Activated naive CD4-positive, alpha-beta T cell treated with Interleukin-2 at 50 U/mL for 16 hours (primary cell): Measurements from ENCODE around the gene HOXC12.

Experiments used
- DNase-seq: peaks from one replicate; pipeline ENCODE4 v3.0.0-alpha.2; 2020

The HOXC12 gene, protein sequence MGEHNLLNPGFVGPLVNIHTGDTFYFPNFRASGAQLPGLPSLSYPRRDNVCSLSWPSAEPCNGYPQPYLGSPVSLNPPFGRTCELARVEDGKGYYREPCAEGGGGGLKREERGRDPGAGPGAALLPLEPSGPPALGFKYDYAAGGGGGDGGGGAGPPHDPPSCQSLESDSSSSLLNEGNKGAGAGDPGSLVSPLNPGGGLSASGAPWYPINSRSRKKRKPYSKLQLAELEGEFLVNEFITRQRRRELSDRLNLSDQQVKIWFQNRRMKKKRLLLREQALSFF

GRCh38 chr12:53954694-53955035 lies at the start of gene HOXC12:
HOXC12 (plus strand) TSS chr12:53954903; CDS start chr12:53954930, 27 bp downstream.
- DNase-seq, result no peak

DNA sequence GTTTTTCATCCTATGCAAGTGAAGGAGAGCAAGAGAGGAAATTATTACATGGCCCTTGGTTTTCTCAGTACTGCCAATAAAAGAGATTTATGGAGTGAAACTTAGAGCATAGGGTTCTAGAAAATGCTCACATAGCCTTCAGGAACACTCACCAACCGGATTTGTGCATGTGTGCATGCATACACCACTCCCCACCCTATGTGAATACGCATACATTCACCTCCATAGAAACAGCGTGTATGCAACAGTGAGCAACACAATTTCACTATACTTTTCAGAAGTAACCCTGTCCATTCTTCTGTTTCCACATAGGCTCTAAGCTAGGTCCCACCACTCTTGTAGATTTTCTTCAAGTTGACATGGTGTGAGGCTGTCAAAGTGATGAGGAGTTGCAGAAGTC lies 47.6 kb upstream of the HOXC12 start:
- no peak for DNase-seq

DNA sequence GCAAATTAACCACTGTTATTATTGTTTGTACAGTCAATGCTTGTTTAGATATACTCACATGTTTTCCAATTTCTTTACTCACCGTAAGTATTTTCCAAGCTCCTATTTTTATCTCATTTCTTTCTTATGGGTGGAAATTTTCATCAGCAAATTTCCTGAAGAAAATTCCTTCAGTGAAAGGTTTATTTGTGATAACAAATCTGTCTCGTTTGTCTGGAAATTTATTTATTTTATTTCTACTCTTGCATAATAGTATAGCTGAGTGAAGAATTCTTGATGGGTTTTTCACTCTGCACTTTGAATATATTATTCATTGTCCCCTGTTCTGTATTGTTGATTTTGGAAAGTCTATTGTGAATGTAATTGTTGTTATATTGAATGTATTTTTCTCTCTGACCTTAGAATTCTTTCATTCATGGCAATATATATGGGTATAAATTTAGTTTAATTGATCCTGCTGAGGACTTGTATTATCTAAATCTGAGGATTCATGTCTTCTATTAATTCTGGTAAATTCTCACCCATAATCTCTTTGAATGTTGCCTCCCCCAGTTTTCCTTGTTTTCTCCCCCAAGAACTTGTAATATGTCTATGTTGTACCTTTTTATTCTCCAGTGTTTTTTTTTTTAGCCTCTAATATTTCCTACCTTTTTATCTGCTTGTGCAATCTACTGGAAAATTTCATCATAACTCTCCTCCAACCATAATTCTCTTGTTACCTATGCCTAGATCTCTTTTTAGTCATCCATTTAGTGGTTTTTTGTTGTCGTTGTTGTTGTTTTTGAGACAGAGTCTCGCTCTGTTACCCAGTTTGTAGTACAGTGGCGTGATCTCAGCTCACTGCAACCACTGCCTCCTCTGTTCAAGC lies 37.7 kb upstream of the HOXC12 start:
- no peak for DNase-seq

- DNase-seq, result no peak
Measured at GRCh38 chr12:53924521-53925405, 29.9 kb upstream of the HOXC12 start.

- DNase-seq, result no peak
Measured at GRCh38 chr12:53927220-53928029, 27.3 kb upstream of the HOXC12 start.

DNA sequence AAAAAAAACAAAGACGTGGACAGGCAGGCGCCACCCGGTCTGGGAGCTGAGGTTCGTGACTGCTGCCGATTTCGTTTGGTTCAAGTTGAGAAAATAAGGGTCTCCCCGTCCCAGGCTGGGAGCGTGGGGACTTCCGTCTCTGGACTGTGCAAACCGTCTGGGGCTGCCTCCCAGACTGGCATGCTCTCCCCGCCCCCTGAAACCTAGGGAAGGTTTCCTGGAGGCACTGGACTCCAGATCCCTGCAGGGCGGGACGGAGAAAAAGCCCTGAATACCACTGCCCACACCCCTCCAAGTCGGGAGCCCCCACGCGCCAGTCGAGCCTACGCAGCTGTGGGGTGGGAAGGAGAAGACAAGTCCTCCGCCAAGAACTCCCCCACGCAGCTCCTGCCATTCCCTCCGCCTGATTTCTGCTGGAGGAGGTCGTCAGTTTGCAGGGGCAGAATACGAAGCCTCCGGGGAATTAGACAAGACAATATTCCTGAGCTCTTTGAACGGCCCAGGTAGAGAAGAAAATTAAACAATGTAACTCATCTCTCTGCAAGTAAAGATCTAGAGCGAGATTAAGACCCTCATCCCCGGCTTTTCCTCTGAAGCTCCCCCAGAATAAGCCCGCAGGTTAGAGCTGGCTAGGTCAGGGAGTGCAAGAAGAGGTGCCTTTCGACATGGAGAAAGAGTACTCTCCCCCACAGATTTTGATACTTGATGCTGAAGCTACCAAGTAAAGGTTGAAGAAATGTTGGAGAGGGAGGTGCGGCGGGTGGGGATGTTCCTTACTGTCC lies 26.5 kb upstream of the HOXC12 start:
- DNase-seq, result no peak

- no peak for DNase-seq
Measured at GRCh38 chr12:53929527-53929926, 25.2 kb upstream of the HOXC12 start.

- DNase-seq, result no peak
Measured at GRCh38 chr12:53930591-53931255, 24.0 kb upstream of the HOXC12 start.

- DNase-seq, result no peak
Measured at GRCh38 chr12:53931844-53932581, 22.7 kb upstream of the HOXC12 start.

DNA sequence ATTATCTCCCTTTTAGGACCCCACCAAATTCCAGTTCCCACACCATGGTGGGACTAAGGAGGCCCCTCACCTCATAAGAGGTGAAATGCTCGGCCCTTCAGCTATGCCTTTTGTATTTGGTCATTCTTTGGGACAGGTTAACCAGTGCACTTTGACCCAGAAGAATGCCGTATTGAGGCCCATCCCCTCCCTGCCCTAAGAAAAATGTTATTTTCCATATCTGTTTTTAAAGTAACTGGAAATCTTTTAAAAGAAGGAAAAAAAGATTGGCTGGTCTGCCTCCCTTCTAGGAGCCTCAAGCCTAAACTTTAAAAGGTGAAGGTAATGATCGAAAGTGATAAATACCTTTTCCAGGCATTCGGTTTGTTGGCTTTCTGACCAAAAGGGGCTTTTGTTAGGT lies 21.8 kb upstream of the HOXC12 start:
- no peak for DNase-seq

DNA sequence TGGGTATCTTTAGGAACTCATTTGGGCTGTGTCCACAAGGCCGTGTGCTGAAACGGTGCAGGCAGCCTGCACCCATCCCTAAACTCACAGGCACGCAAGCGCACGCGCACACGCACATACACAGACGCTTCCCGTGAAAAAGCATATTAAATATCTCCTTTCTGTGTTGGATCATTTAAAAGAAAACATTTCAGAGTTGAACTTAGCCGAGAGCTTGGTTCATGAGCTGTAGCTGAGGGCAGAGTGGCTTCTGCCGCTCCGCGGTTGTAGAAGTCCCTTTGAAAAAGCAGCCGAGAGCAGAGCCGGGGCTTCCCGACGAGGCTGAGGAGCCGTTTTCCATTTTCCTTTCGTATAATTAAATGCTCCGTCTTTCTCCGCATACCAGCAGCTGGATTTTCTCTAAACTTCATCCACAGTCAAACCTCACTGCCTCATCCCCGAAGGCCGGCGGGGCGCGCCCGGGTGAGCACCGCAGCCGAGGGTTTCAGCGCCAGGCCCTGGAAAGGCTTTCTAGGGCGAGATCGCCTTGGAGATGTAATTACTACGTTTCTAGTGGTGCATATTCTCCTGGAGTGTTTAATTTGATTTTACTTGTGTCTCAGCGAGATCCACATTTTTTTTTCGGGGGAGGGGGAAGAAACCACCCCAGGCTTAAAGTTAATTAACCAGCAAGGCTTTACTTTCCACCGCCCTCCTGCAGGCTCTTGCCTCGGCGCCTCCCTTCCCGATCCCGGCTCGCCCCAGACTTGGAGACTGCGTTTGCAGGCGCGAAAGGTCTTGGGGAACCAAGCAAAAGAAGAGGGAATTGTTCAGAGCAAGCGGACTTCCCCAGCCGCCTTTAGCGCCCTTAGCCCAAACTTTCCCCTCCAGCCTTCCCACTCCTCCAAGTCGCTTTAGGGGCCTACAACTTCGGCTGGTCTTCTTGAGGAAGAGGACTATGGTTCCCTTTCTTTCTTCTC lies 19.0 kb upstream of the HOXC12 start:
- no peak for DNase-seq

DNA sequence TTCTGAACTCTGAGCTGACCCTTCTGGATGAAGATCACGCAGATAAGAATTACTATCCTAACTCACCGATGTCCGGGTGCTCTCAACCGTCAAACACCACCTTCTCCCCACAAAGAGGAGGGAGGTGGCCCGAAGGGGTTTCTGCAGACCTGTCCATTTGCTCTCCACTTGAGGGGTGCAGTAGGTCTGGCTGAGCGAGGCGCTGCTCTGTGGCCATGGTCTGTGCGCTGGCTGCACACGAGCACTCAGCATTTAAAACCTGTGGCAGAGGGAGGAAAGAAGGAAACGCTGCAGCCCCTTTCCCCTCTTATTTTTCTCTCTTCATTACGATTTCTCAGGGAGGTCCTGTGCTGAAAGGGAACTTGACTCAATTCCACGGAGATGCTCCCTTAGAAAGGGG lies 17.6 kb upstream of the HOXC12 start:
- no peak for DNase-seq

GRCh38 chr12:53937596-53938325 lies 16.9 kb upstream of the HOXC12 start:
- DNase-seq, result no peak

DNA sequence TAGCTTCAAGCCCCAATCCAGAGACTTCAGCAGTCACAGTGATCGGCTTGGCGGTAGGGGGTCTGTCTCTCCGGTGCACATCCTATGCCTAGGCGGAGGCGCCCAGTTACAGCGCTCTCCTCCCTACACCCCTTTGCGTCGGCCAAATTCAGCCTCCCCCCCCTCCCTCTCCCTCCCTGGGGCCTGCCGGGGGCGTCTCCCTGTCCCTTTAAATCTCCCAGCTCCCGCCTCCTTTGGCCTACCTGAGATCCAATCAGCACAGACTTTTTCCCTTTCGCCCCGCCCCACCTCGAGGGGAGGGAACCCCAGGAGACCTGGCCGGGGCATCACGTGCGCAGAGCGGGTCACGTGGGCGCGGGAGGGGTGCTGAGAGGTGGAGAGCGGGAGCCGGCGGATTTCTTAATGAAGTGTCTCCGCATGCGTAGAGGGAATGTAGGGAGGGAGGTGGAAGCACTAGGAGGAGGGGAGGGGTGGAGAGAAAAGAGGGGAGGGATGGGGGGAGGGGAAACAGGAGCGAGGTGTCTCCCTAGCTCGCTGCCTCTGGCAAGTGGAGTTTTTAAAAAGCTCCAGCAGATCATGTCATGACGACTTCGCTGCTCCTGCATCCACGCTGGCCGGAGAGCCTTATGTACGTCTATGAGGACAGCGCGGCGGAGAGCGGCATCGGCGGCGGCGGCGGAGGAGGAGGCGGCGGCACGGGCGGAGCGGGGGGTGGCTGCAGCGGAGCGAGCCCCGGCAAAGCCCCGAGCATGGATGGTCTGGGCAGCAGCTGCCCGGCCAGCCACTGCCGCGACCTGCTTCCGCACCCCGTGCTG lies 16.2 kb upstream of the HOXC12 start, which contains the start of gene HOXC13:
Gene HOXC13, plus strand, starts transcription at position 506 of the 815 bp plus-strand sequence. Its CDS starts 76 bp downstream, at position 582.
- DNase-seq, result peak; percentile 10

- DNase-seq, result no peak
Measured at GRCh38 chr12:53939141-53940108, 15.3 kb upstream of the HOXC12 start.

GRCh38 chr12:53940443-53941014 lies 14.2 kb upstream of the HOXC12 start:
- DNase-seq, result no peak
